Right lobe of liver (tissue), 6 donors: ENCODE measurements around the gene TPRA1. TPM values are rescaled to one million over a fixed set of nuclear protein-coding genes. Genes with fewer than 3 reads are reported as not detected.

Source experiments
- ATAC-seq, 4 donors: fragments of 200-7000 bp; cut with Tn5 transposase; one replicate each; pipeline ENCODE4 v1.9.1; 2020; ENCODE audit warnings: mild to moderate bottlenecking in 4 of 4, moderate library complexity in 4 of 4
- DNase-seq, 3 donors: peaks; one replicate each; pipeline ENCODE4 v3.0.0-alpha.2; 2020
- H3K27ac ChIP-seq, 3 donors: fragments of 200-600 bp; one replicate each; pipeline ENCODE4 v1.8.0; 2022
- H3K27me3 ChIP-seq, 2 donors: fragments of 200-600 bp; one replicate each; pipeline ENCODE4 v1.8.0; 2022
- H3K36me3 ChIP-seq, 4 donors: fragments of 200-600 bp; sonication (generic) in 1 of 4; one replicate each; pipeline versions ENCODE4 v1.5.1 to v1.8.0; 2017 to 2022; ENCODE audit warnings: control low read depth in 1 of 4
- H3K4me1 ChIP-seq, 4 donors: fragments of 200-600 bp; sonication (generic) in 1 of 4; one replicate each; pipeline versions ENCODE4 v1.5.1 to v1.8.0; 2017 to 2022; ENCODE audit warnings: control low read depth in 1 of 4
- H3K4me3 ChIP-seq, 3 donors: fragments of 200-600 bp; one replicate each; pipeline ENCODE4 v1.8.0; 2022
- H3K9me3 ChIP-seq, 4 donors: fragments of 200-600 bp; sonication (generic) in 1 of 4; one replicate each; pipeline versions ENCODE4 v1.5.1 to v1.8.0; 2017 to 2022; ENCODE audit warnings: control low read depth in 1 of 4
- POLR2A ChIP-seq: fragments of 450-650 bp; IDR thresholded peaks from one replicate; pipeline ENCODE4 v1.6.1; 2017; ENCODE audit warnings: antibody characterized with exemption, mild to moderate bottlenecking
- WGBS: methylation state at CpG from one replicate; pipeline ENCODE4 v1.1.6; 2018; ENCODE audit warnings: low coverage, low lambda C conversion rate; ENCODE audit not compliant: insufficient coverage; ENCODE audit errors: missing lambda C conversion rate; 5-methylcytosine and 5-hydroxymethylcytosine counted together
- intact Hi-C, 2 donors: fragments of 100-400 bp; cut with DNase I; formaldehyde crosslinking; loops; one replicate each; pipeline versions ENCODE4 v1.11.2 to v1.14.1; 2022
- total RNA-seq, 6 experiments: library from RNA; depleted of rRNA in 2 of 6; stranded (reverse); fragments of >200 nt in 2 of 6; fragmentation: NEBNext Ultra II Directional in 3 of 6; extraction: Animal tissue kit (Norgen Biotek cat#: 25700) in 3 of 6; gene quantifications; one replicate each; pipeline versions ENCODE4 v1.1.0 to v1.2.4, GENCODE V29; 2016 to 2023
- TF ChIP-seq, protein P1 (sequence below), 4 donors: fragments of 200-600 bp in 3 of 4; fragments of 450-650 bp in 1 of 4; IDR thresholded peaks; one replicate each; pipeline versions ENCODE4 v1.5.1 to v1.8.0; 2016 to 2022; ENCODE audit warnings: antibody characterized with exemption in 4 of 4, mild to moderate bottlenecking in 2 of 4
- donor health status: DM: no; HTN: yes; CAD: no.
- donor health status: DM: no; HTN: no; CAD: no.
- donor health status: DM: no; HTN: no; CAD: no.
- donor health status: DM: no; HTN: yes; CAD: no.
- donor health status: DM: no; HTN: yes; CAD: no.

TPRA1 gene
- total RNA-seq, 6 experiments from 2014 or later = 13.9 to 25.9 (median 23.3) TPM

DNA sequence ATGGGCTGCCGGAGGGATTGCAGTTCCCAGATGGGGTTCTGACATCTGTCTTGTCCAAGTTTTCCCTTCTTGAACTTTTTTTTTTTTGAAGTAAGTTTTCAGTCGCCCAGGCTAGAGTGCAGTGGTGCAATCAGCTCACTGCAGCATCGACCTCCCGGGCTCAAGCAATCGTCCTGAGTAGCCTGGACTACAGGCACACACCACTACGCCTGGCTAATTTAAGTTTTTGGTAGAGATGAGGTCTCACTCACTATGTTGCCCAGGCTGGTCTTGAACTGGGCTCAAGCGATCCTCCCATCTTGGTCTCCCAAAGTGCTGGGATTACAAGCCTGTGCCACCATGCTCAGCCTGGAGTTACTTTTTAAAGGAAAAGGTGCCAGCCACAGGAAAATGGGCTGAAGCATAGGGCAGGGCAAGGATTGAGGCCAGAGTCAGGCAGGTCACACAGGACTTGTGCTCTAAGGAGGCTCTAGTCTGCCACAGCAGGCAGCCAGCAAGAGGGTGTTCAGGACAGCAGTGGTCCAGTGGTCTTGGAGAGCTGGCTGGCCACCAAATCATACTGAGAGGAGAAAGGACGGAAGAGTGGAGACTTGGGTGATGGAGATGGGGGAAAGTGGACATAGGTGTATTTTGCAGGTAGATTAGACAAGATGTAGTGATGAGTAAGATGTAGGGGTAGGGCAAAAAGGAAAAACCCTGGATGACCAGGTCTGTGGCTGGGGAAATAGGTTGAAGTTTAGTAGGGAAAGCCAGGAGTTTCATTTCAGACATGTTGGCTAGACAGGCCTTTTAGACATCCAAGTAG is 32.4 kb upstream of the TPRA1 start:
- Histone ChIP-seq H3K27me3 (no peaks in the 10 kb centered on the region), H3K27ac (no peak overlapping the region), H3K4me1 (no peaks in the 10 kb centered on the region), H3K4me3 (no peak overlapping the region), H3K36me3 (no peaks in the 10 kb centered on the region), H3K9me3 (no peaks in the 10 kb centered on the region)
- no peak for DNase-seq
- TF ChIP-seq, protein P1, sequence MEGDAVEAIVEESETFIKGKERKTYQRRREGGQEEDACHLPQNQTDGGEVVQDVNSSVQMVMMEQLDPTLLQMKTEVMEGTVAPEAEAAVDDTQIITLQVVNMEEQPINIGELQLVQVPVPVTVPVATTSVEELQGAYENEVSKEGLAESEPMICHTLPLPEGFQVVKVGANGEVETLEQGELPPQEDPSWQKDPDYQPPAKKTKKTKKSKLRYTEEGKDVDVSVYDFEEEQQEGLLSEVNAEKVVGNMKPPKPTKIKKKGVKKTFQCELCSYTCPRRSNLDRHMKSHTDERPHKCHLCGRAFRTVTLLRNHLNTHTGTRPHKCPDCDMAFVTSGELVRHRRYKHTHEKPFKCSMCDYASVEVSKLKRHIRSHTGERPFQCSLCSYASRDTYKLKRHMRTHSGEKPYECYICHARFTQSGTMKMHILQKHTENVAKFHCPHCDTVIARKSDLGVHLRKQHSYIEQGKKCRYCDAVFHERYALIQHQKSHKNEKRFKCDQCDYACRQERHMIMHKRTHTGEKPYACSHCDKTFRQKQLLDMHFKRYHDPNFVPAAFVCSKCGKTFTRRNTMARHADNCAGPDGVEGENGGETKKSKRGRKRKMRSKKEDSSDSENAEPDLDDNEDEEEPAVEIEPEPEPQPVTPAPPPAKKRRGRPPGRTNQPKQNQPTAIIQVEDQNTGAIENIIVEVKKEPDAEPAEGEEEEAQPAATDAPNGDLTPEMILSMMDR (IDR thresholded peaks at IDR 0.05) = no peak
- no peak for TF ChIP-seq POLR2A
- no peak for ATAC-seq
- WGBS = 89% methylated on average over 7 of the region's 8 CpGs
- intact Hi-C loops = no loop called here

DNA sequence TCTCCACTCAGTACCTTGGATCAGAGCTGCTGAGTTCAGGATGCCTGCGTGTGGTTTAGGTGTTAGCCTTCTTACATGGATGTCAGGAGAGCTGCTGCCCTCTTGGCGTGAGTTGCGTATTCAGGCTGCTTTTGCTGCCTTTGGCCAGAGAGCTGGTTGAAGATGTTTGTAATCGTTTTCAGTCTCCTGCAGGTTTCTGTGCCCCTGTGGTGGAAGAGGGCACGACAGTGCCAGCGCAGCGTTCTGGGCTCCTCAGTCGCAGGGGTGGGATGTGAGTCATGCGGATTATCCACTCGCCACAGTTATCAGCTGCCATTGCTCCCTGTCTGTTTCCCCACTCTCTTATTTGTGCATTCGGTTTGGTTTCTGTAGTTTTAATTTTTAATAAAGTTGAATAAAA is 31.5 kb upstream of the TPRA1 start:
- DNase-seq (no peak), ATAC-seq (no peak)
- Histone ChIP-seq H3K9me3 (no peaks in the 10 kb centered on the region), H3K27me3 (no peaks in the 10 kb centered on the region), H3K4me3 (no peak overlapping the region), H3K4me1 (no peaks in the 10 kb centered on the region), H3K36me3 (no peaks in the 10 kb centered on the region), H3K27ac (no peak overlapping the region)
- no peak for TF ChIP-seq POLR2A
- TF ChIP-seq, protein P1 (IDR thresholded peaks at IDR 0.05) = no peak
- intact Hi-C loops = no loop called here
- 84% methylated on average over 3 of the region's 11 CpGs for WGBS

DNA sequence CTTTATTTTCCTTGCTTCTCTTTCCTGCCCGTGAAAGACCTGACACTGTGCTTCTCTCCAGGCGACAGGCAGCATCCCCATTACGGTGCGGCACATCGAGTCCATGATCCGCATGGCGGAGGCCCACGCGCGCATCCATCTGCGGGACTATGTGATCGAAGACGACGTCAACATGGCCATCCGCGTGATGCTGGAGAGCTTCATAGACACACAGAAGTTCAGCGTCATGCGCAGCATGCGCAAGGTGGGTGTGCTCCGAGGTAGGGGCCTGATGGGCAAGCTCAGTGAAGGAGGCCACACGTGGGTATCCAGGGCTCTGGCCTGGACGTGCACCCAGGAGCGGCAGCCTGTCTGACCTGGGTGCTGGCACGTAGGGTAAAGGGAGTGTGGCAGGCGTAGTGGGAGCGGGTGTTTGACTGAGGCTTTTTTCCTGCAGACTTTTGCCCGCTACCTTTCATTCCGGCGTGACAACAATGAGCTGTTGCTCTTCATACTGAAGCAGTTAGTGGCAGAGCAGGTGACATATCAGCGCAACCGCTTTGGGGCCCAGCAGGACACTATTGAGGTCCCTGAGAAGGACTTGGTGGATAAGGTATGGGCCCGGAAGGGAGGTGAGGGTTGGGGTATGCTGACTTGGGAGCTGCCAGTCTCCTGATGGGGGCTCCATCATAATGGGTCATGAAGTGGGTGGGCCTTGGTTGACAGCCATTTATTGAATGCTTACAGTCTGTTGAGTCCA is 30.3 kb upstream of the TPRA1 start:
- intact Hi-C loops = no loop called here
- no peak overlapping the region for H3K4me3 ChIP-seq
- H3K36me3 ChIP-seq = no peaks in the 10 kb centered on the region
- no peak for TF ChIP-seq POLR2A
- TF ChIP-seq, protein P1 (IDR thresholded peaks at IDR 0.05) = no peak
- no peaks in the 10 kb centered on the region for H3K9me3 ChIP-seq
- WGBS = 98% methylated on average over 18 of the region's 32 CpGs
- H3K27me3 ChIP-seq = no peaks in the 10 kb centered on the region
- DNase-seq (no peak), ATAC-seq (no peak)
- H3K27ac ChIP-seq = no peak overlapping the region
- H3K4me1 ChIP-seq = no peaks in the 10 kb centered on the region

- Histone ChIP-seq H3K36me3 (no peaks in the 10 kb centered on the region), H3K4me3 (no peak overlapping the region), H3K27me3 (no peaks in the 10 kb centered on the region), H3K27ac (no peak overlapping the region), H3K4me1 (peaks cover 0 to 2% (median 0%) of the 10 kb centered on the region in 4 donors), H3K9me3 (no peaks in the 10 kb centered on the region)
- intact Hi-C loops = no loop called here
- 91% methylated on average over 10 of the region's 11 CpGs for WGBS
- ATAC-seq (no peak), DNase-seq (no peak)
- TF ChIP-seq POLR2A = no peak
- TF ChIP-seq, protein P1 (IDR thresholded peaks at IDR 0.05) = no peak
Measured at GRCh38 chr3:127618891-127619290, 28.4 kb upstream of the TPRA1 start.
